GM21528 (cell line): ENCODE measurements around the gene MRPS27.

Experiments used
- ATAC-seq: cut with Tn5 transposase; IDR thresholded peaks from one replicate; pipeline ENCODE4 v1.9.1; 2021; ENCODE audit warnings: mild to moderate bottlenecking, moderate library complexity; ENCODE audit not compliant: unreplicated experiment, low FRiP score

Gene MRPS27

DNA sequence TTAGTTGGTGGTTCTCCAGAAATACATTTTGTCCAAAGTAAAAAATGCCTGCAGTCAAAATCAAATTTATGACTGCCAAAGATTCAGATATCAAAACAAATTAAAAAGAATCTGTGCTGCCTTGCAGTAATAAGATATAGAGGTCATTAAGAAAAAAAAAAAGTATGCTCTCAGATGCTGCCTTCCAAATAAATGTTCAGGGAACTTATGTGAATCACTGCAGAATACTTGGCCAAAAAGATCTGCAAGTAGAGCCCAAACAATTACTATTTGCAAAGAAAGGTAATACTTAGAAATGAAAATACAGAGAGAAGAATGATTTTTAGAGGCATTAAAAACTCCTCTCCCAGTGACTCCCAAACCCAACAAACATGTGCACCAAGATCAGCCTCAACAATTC is 52.4 kb downstream of the MRPS27 start:
- ATAC-seq: no peak

DNA sequence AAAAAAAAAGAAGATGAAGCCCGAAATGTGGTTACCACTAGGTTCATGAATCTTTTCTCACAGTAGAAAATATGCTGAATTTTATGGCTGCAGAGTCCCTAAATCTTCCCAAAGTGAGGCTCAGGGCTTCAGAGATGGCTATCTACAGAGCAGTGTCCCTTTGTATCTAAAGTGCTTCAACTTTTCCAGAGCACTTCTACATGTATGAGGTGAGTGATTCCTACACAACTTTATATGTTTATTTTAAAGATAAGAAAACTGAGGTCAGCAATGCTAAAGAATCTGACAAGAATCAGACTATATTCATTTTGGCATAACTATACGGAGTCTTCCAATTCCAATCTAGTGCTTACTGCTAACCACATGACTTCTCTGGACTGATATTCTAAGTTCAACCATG is 53.2 kb downstream of the MRPS27 start:
- ATAC-seq: no peak

DNA sequence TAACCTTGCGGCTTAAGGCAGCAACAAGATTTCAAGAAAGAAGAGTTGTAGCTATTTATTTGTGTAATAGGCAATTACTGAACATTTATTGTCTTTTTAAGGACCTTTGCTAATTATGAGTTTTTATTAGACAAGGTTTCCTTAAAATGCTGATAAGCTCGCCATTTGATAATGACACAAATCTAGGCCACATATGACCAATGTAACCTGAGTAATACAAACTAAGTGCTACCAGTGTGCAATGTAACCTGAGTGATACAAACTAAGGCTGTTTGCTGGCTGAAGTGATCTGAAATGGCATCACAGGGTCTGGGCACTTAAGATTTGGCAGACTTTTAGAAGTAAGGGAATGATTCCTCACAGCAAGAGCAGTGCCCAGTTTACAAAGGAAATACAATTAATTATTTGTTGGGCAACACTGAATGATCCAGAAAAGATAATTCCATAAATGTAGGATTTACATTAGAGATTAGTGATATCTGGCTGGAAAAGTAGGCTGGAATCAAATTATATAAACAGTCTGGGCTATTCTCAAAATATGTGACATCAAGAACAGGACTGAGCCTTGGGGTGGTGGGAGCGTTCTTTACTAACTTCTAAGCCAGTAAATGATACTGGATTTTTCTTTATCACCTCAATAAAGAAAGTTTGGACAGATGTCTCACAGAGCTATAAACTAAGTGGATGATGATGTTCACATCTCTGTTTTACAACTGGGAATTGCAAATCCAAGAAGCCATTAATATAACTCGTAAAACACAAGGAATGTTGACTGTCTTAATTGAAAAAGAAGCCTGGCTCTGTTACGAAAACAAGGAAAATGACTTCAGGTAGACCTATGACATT is 54.8 kb downstream of the MRPS27 start:
- ATAC-seq: no peak

DNA sequence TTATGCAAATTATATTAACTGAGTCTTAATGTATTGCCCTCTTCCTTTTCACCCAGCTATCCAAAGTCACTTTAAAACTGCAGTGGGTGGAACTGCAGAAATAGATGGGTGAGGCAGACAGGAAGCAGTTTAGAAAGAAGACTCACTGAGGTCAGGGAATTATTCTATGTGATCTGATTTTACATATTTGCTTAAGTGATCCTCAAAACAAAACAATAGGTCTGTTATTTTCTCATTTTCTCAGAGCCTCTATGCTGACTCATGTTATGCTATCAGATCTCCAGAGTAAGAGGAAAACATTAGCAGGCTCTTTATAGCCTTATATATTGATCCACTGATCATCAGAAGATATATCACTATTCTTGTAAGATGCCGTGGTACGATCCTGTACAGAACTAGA is 63.5 kb downstream of the MRPS27 start:
- no peak for ATAC-seq

DNA sequence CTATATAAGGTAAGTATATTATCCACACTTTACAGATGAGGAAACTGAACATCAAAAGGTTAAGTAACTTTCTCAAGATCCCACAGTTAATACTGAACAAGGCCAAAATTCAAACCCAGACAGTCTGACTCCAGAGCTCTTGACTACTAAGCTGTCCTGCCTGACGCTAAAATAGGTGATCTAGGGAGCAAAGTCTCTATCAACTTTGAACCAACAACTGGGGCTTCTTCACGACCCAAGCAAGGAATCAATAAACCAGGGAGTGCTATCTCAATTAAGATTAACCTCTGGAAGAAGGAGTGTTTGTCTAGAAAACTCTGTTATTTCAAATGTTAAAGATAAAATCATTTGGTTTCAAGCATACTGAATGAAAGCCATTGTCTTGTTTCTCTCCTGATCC is 64.4 kb downstream of the MRPS27 start:
- no peak for ATAC-seq

DNA sequence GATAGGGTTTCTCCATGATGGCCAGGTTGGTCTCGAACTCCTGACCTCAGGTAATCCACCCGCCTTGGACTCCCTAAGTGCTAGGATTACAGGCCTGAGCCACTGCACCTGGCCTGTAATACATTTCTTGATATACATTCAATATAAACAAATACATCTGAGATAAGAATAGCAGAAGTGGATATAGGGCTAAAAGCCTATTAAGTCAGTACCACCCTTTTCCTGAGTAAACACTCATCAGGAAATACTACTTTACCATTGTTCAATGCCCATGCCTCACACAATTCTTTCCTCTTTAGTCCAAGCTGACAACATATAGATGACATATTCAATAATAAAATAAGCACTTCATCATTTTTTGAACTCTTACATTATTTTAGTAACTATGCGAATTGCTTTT is 64.8 kb downstream of the MRPS27 start:
- no peak for ATAC-seq

DNA sequence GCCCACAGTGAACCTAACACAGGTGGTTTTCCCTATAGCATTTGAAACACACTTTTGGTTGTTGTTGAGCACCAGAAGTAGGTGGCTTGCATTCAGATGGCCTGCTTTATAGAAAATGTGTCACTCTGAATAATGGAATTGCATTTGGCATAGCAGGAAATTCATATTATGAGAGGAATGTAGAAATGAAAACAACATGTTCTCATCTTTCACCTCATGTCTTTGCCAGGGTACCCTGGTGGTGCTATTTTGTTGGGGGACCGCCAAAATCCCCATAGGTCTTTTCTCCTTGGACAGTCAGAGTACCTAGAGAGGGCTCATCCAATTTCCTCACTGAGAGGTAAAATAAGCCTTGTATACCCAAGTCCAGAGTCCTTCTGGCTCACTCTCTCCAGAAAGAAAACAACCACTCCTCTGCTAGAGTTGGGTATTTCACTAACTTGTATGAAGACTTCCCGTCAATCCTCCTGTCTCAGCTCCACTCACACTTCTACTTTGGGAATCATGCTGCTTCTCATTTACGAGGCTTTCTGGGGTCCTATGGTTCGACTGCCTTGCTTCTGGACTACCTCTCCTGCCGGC is 67.4 kb downstream of the MRPS27 start:
- no peak for ATAC-seq

DNA sequence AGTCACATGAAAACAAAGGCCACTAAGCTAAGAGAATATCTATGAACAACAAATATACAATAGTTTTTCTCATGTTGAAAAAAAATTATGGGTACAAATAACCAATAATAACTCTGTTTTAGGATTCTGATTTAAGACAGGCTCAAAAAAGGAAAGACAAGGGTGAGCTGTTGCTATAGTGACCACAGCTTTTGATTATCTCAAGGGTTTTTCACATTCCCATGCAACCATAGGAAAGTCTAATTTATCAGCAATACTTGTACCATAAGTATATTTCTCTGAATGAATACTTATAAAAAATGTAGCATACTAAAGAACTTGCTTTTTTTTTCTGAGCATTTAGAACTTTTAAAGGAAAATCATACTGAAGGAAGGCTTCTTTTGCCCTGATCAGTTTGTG is 68.0 kb downstream of the MRPS27 start:
- ATAC-seq: no peak

DNA sequence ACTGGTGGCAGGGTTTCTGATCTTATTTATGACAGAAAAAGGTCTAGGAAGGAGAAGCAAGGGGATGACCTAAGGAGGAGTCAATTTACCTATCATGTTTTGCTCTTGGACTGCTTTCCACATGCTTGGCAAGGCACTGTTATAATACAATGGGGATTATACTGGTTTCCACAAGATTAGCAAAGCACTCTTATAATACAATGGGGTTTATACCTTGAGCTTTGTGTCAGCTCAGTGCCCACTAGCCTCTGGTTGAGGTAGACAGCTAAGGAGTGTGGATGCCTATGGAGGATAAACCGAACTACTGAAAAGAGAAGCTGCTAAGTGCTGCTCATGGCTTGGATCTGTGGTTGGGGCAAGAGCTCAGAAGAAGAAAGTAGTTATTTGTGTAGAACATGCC is 68.7 kb downstream of the MRPS27 start:
- ATAC-seq: no peak

DNA sequence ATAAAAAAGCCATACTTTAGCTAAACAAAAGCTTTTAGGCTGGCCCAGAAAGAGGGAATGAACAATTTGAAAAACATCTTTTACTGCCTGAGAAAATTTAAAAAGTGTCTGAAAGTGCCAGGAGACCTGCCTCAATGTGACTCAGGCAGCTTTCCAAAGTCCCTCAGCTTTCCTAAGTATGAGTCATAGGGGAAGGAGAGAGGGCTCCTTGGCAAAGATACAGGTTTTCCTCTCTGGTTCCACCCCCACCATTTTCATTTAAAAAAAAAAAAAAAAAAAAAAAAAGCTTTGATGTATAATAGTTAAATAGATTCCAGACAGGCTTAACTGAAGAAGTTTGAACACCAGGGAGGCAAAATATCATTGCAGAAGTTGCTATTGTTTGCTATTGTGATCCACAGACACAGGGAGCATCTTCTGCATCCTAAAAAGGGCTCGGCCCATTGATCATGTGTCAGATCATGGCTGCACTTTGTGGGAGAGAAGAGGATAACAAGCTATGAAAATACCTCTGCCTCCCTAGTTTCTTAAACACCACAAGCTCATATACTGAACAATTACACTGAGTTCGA is 71.5 kb downstream of the MRPS27 start:
- no peak for ATAC-seq

DNA sequence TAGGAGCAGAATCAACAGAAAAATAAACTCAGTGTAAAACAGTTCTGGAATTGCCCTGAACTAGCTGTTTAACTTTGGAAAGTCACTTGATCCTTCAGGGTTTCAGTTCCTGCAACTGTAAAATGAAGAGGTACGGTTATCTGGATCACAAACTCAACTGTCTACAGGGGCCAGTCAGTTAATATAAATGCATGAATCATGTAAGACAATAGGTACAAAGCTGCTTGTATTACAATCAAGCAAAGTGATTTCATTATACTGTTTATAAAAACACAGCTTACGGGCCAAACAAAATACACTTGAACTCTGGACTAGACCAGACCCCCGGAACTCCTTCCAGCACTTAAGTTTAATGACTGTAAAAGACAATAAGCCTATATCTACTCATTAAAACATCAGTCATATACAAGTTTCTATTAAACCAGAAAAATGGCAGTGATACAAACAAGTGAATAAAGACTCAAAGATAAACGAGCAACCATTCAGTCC is 73.0 kb downstream of the MRPS27 start:
- no peak for ATAC-seq

DNA sequence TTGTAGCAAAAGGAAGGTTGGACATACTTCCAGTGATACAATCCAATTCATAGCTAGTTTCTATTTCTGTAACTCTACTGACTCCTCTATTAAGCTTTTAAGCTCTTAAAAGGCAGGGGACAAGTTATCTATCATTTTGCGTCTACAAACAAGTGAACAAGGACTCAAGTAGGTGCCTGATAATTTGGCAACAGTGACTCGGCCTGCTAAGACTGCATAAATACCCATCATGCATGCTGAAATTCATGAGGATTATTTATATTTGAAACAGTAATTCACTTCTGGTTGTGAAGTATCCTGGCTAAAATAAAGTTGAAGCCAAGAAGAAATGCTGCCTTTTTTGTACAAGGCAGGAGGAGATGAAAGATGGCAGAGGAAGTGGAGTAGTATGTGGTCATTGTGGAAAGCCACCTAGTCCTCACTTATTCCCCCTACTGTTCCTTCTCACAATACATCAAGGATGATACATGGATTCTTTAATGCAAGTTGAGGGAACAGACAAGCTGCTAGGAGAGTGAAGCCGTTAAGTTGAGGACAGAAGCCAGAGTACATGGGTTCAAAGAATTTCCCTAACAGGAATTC is 74.0 kb downstream of the MRPS27 start:
- no peak for ATAC-seq

DNA sequence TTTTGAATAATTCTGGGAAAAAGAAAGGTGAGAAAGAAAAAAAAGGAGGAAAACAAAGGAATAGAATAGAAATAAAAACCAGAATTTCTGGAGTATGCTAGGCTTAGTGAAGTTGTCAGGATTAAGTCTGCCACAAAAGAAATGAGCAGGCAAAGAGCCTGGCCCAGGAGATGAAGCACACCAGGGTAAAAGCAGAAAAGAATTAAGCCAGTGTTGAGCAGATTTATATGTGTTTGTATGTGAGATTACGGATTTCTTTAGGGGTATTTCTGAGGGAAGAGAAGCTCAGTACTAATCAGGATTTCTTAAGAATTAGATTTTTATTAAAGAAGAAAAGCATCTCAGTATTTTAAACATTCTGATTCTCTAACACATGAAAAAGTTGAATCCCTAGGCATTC is 74.5 kb downstream of the MRPS27 start:
- ATAC-seq: no peak

DNA sequence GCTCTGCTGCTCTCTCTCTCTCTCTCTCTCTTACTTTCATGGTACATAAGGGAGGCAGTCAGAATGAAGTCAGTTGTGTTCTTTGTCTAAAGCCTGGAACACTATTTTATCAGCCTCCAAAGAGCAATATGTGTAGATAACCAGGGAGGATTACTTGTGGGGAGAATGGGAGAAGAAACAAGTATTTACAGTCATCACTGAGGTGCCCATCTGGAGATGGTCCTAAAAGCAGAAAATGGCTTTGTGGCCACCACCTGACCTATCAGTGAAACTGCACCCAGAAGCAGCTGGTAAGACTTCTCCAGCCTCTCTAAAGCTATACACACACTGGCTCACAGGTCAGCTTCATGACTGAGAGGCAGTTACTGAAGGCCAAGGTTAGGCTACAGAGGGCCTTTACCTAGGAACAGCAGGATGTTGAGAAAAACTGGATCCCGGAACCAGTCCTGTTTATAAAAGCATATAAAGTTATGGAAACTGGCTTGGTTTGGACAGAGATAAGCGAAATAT is 75.1 kb downstream of the MRPS27 start:
- ATAC-seq: peak; percentile 76

DNA sequence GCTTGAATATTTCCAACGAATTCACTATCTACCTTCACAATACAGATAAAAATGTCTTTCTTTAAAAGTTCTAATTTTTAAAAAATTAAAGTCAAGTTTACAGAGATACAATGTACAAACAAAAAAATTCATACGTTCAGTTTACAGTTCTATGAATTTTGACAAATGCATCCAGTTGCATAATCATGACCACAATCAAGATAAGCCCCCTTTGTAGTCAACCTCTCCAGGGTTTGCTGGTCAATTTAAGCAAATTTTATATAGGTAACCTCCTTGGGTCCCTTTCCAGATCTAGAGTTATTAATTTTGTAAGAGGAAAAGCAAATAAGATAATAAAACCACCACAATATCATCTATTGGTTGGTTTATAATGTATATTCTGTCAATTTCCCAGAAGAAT is 76.3 kb downstream of the MRPS27 start:
- ATAC-seq: no peak

DNA sequence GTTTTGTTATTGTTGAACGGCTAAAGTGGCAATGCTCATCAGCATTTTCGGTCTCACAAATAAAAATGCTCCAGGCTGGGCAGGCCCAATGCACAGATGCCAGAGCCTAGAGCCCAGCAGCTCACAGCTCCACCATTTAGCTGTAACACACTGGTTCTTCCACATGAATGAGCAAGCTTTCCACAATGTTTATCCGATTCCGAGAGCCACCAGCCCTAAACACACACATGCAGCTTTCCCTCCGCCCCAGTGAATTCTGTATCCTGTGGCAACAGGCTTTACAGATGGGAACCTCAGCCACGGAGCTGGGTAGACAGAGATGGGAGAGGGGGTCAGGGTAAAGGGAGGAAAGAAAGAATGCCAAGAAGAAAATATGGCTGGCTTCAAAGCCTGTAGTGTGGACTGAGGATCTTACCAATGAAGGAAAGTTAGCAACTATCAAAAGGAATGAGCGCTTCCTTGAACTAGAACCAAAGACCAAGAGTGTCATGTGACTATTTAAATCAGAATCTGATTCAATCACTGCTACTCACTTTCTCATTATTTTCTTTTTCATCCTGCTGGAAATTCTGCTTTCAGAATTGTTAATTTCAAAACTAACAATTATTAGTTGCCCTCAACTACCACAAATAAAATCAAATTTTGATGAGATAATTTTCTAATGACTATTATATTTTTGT is 77.1 kb downstream of the MRPS27 start:
- ATAC-seq: no peak

DNA sequence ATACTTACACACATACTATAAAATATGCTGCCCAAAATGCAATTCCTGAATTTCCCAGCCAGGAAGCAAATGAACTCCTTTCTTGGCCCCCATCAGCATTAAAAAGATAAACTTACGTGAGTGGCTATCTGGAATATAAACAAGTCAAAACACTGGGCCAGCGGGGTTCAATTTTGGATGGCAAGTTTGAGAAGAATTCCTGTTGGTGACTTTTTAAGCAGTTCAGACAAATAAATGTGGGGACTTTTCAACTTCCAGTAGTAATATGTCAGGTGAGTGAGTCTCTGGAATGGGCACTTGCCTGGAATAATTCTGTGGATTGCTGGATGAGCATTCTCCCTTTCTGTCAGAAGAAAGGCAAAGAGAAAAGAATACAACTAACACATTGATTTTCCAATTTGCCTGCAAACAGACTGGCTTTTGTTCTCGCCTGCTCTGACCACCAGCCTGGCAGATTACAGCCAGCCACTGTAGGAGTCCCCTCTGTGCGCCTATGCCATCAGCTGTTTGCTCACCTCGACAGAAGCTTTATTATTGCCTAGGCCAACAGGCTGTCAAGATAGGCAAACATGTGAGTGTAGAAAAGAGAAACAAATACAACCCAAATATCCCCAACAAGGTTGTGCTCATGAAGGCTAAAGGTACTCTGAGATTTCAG is 78.6 kb downstream of the MRPS27 start:
- no peak for ATAC-seq

DNA sequence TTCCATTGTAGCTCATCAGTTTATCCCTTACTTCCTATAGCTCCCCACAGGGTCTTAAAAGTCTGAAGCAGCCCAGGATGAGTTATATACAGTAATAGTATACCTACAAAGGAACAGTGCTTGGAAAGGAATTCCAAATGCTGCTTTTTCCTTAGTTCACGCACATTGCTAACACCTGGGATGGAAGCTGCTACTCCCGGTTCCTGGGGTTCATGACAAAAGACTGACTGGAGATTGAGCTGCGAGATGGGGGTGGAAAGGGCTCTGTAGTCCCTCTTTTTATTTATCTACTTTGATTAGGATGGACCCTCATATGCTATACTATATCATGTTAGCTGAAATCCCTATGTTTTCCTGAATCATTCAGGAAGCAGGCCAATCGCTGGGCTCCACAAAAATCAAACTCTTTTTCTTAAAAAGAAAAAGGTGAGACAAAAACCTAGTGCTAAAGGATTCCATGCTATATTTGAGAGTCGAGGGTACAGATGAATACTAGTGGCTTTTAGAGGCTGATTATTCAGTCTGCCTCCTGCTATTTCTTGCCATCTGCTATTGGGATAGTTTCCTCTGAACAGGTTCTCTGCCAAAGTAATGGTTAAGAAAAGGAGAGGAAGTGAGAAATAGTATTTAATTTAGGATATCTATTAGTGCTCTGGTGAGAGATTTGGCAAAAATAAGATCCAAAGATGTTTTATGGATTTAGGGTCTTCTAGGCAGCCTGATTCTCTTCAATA is 81.2 kb downstream of the MRPS27 start:
- no peak for ATAC-seq

DNA sequence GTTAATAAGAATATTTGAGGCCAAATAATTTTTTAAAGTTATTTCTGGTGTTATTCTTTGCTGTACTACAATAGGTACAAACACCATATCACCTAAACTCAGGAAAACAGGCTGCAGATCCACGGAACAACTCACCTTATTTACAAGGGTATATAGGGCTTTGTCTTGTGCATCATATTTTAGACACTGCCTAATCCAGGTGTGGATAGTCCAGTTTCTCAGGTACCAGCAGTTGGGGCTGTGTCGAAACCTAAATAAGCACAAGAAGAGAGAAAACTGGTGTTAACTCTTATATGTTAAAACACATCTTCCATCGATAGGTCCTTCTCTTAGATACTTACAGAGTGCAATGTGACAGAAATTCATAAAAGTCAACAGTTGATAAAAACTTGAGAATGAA is 82.2 kb downstream of the MRPS27 start:
- no peak for ATAC-seq

DNA sequence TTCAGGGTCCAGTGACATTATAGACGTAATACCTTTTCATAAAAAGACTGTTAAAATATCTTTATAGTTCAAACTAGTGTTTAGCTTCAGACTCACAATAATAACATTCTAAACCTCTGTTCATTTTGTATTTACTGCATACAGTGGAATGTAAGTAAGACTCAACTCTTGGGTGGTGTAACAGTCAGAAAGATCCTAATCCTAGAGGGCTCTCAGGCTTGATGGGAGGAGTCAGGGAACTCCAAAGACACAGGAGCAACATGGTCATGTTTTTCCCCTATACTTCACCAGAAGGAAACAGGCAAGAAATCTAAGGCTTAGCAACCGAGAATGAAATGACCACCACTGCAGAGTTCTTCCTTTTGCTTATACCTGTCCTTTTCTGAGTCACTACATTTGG is 82.6 kb downstream of the MRPS27 start:
- no peak for ATAC-seq
